DND-41 (cell line): ENCODE results near the gene NPFFR2.

Source experiments
- ATAC-seq: fragments of 200-7000 bp; cut with Tn5 transposase; 3 replicates; pipeline ENCODE4 v1.9.1; 2021; ENCODE audit warnings: low read depth; ENCODE audit not compliant: insufficient read depth
- DNase-seq: peaks from one replicate; pipeline ENCODE4 v3.0.0-alpha.2; 2020
- H2AFZ ChIP-seq: 2 replicates; pipeline ENCODE4 v1.6.0; 2012; ENCODE audit warnings: low read depth, low read length
- H3K27ac ChIP-seq: 2 replicates; pipeline ENCODE4 v1.5.1; 2012; ENCODE audit warnings: low read length, inconsistent platforms
- H3K27me3 ChIP-seq: fragments of 200-600 bp; sonication (generic); 2 replicates; pipeline ENCODE4 v1.6.0; 2012; ENCODE audit warnings: low read length, mild to moderate bottlenecking, inconsistent platforms; ENCODE audit not compliant: insufficient read depth, poor library complexity
- H3K36me3 ChIP-seq: 2 replicates; pipeline ENCODE4 v1.5.1; 2012; ENCODE audit warnings: low read length, inconsistent platforms; ENCODE audit not compliant: insufficient read depth
- H3K4me1 ChIP-seq: 2 replicates; pipeline ENCODE4 v1.5.1; 2012; ENCODE audit warnings: mild to moderate bottlenecking, low read length; ENCODE audit not compliant: insufficient read depth
- H3K4me2 ChIP-seq: 2 replicates; pipeline ENCODE4 v1.6.0; 2012; ENCODE audit warnings: mild to moderate bottlenecking, moderate library complexity, low read length, inconsistent platforms; ENCODE audit not compliant: insufficient read depth
- H3K4me3 ChIP-seq, 2 experiments: fragments of 200-600 bp in 1 of 2; shearing (Covaris generic) in 1 of 2; 2 replicates each; pipeline ENCODE4 v1.5.1; 2012 to 2016; ENCODE audit warnings: inconsistent platforms in 2 of 2, low read length in 2 of 2, mild to moderate bottlenecking in 2 of 2, low read depth in 1 of 2, moderate library complexity in 1 of 2
- H3K79me2 ChIP-seq: 2 replicates; pipeline ENCODE4 v1.6.0; 2012; ENCODE audit warnings: low read length, inconsistent platforms; ENCODE audit not compliant: insufficient read depth
- H3K9ac ChIP-seq: 2 replicates; pipeline ENCODE4 v1.6.0; 2012; ENCODE audit warnings: low read depth, mild to moderate bottlenecking, inconsistent platforms, low read length, moderate library complexity
- H3K9me3 ChIP-seq: 2 replicates; pipeline ENCODE4 v1.5.1; 2012; ENCODE audit warnings: low read length, moderate library complexity, mild to moderate bottlenecking, inconsistent platforms; ENCODE audit not compliant: insufficient read depth, severe bottlenecking
- H4K20me1 ChIP-seq: 2 replicates; pipeline ENCODE4 v1.6.0; 2012; ENCODE audit warnings: low read length; ENCODE audit not compliant: insufficient read depth
- CTCF ChIP-seq: IDR thresholded peaks from 2 replicates; pipeline ENCODE4 v1.5.1; 2012; ENCODE audit warnings: borderline replicate concordance, low read length, moderate library complexity, mild to moderate bottlenecking; ENCODE audit not compliant: poor library complexity, severe bottlenecking; ENCODE audit errors: extremely low read depth
- EZH2 ChIP-seq: IDR thresholded peaks from 3 replicates; pipeline ENCODE4 v1.6.1; 2012; ENCODE audit warnings: borderline replicate concordance, low read depth, mild to moderate bottlenecking, moderate library complexity, low read length, inconsistent platforms; ENCODE audit not compliant: severe bottlenecking

Gene NPFFR2

DNA sequence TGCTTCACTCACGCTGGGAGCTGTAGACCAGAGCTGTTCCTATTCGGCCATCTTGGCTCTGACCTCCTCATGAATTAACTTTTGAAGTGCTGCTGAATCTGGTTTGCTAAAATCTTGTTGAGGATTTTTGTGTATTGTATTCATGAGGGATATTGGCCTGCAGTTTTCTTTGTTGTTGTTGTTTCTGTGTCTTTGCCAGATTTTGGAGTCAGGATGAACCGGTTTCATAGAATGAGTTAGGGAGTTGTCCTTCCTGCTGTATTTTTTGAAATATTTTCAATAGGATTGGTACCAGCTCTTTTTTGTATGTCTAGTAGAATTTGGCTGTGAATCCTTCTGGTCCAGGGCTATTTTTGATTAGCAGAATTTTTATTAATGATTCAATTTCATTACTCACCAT, 138.1 kb downstream of the NPFFR2 start:
- H2AFZ ChIP-seq: no peak overlapping the region
- H3K4me1 ChIP-seq: no peaks in the 10 kb centered on the region
- no peak for TF ChIP-seq EZH2
- no peak for TF ChIP-seq CTCF
- DNase-seq (no peak), ATAC-seq (no peak)
- H3K4me2 ChIP-seq: no peak overlapping the region
- H3K27ac ChIP-seq: no peak overlapping the region
- H3K9me3 ChIP-seq: no peaks in the 10 kb centered on the region
- H3K9ac ChIP-seq: no peak overlapping the region
- no peaks in the 10 kb centered on the region for H3K36me3 ChIP-seq
- no peaks in the 10 kb centered on the region for H4K20me1 ChIP-seq
- no peaks in the 10 kb centered on the region for H3K79me2 ChIP-seq
- H3K4me3 ChIP-seq: no peak overlapping the region
- H3K27me3 ChIP-seq: no peaks in the 10 kb centered on the region

GRCh38 chr4:72171761-72172160, 140.0 kb downstream of the NPFFR2 start:
- no peaks in the 10 kb centered on the region for H3K79me2 ChIP-seq
- H3K4me3 ChIP-seq: no peak overlapping the region
- H3K9ac ChIP-seq: no peak overlapping the region
- H2AFZ ChIP-seq: no peak overlapping the region
- H3K36me3 ChIP-seq: no peaks in the 10 kb centered on the region
- H4K20me1 ChIP-seq: no peaks in the 10 kb centered on the region
- no peak overlapping the region for H3K27ac ChIP-seq
- ATAC-seq: no peak
- no peak overlapping the region for H3K4me2 ChIP-seq
- H3K4me1 ChIP-seq: no peaks in the 10 kb centered on the region
- no peak for TF ChIP-seq EZH2
- TF ChIP-seq CTCF: no peak
- DNase-seq: no peak
- no peaks in the 10 kb centered on the region for H3K27me3 ChIP-seq
- H3K9me3 ChIP-seq: no peaks in the 10 kb centered on the region

GRCh38 chr4:72179342-72179741, 147.5 kb downstream of the NPFFR2 start:
- no peaks in the 10 kb centered on the region for H3K4me1 ChIP-seq
- TF ChIP-seq CTCF (no peak), EZH2 (no peak)
- ATAC-seq: no peak
- H3K27ac ChIP-seq: no peak overlapping the region
- no peaks in the 10 kb centered on the region for H3K36me3 ChIP-seq
- H3K4me3 ChIP-seq: no peak overlapping the region
- no peak overlapping the region for H2AFZ ChIP-seq
- no peaks in the 10 kb centered on the region for H4K20me1 ChIP-seq
- H3K9me3 ChIP-seq: no peaks in the 10 kb centered on the region
- no peak overlapping the region for H3K4me2 ChIP-seq
- H3K27me3 ChIP-seq: no peaks in the 10 kb centered on the region
- no peak overlapping the region for H3K9ac ChIP-seq
- DNase-seq: no peak
- no peaks in the 10 kb centered on the region for H3K79me2 ChIP-seq

- Histone ChIP-seq H3K9ac (no peak overlapping the region), H2AFZ (no peak overlapping the region), H3K27me3 (no peaks in the 10 kb centered on the region), H3K4me1 (no peaks in the 10 kb centered on the region), H3K36me3 (no peaks in the 10 kb centered on the region), H3K9me3 (no peaks in the 10 kb centered on the region), H3K27ac (no peak overlapping the region), H3K4me2 (no peak overlapping the region), H4K20me1 (no peaks in the 10 kb centered on the region), H3K4me3 (no peak overlapping the region), H3K79me2 (no peaks in the 10 kb centered on the region)
- ATAC-seq: no peak
- DNase-seq: no peak
- TF ChIP-seq EZH2 (no peak), CTCF (no peak)
Measured at GRCh38 chr4:72186714-72187113, 154.9 kb downstream of the NPFFR2 start.
